Measurements from ENCODE around the gene PRPF19.

PRPF19 gene

GRCh38 chr11:60872124-60872960 lies 34.0 kb downstream of the PRPF19 start:
- TF ChIP-seq, protein P1, sequence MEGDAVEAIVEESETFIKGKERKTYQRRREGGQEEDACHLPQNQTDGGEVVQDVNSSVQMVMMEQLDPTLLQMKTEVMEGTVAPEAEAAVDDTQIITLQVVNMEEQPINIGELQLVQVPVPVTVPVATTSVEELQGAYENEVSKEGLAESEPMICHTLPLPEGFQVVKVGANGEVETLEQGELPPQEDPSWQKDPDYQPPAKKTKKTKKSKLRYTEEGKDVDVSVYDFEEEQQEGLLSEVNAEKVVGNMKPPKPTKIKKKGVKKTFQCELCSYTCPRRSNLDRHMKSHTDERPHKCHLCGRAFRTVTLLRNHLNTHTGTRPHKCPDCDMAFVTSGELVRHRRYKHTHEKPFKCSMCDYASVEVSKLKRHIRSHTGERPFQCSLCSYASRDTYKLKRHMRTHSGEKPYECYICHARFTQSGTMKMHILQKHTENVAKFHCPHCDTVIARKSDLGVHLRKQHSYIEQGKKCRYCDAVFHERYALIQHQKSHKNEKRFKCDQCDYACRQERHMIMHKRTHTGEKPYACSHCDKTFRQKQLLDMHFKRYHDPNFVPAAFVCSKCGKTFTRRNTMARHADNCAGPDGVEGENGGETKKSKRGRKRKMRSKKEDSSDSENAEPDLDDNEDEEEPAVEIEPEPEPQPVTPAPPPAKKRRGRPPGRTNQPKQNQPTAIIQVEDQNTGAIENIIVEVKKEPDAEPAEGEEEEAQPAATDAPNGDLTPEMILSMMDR (IDR thresholded peaks at IDR 0.05; ENCODE audit: extremely low read depth, missing control alignments), result no peak
- no peak for DNase-seq (ENCODE audit: low spot score)

DNA sequence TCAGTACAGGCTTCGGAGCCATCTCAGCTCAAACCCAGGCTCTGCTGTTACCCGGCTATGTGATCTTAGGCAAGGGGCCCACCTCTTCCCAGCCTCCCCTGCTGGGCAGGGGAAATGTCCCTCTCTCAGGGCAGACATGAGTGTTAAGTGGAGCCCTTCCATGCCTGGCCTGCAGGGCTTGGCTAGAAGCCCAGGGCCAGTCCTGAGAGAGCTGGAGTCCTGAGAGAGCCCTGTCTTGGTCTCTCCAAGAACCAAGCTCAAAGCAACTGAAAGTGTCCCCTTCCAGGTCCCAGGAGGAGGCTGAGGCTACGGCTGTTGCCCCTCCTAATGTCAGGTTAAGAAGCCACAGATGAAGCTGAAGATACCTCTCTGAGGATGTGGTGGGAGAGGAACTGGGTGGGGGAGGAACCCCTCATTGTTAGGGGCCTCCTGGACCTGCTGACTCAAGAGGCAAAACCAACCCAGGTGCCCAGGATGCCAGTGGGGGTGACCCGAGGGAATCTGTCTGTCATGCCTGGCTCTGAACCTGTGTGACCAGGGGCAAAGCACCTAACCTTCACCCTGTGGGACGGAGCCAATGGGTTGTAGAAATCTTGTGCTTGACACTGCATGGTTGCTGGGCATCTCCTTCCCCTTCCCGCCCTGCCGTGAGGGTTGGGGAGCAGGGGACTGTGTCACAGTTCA lies 34.9 kb downstream of the PRPF19 start:
- TF ChIP-seq, protein P1 (IDR thresholded peaks at IDR 0.05; ENCODE audit: extremely low read depth, missing control alignments), result no peak
- no peak for DNase-seq (ENCODE audit: low spot score)

DNA sequence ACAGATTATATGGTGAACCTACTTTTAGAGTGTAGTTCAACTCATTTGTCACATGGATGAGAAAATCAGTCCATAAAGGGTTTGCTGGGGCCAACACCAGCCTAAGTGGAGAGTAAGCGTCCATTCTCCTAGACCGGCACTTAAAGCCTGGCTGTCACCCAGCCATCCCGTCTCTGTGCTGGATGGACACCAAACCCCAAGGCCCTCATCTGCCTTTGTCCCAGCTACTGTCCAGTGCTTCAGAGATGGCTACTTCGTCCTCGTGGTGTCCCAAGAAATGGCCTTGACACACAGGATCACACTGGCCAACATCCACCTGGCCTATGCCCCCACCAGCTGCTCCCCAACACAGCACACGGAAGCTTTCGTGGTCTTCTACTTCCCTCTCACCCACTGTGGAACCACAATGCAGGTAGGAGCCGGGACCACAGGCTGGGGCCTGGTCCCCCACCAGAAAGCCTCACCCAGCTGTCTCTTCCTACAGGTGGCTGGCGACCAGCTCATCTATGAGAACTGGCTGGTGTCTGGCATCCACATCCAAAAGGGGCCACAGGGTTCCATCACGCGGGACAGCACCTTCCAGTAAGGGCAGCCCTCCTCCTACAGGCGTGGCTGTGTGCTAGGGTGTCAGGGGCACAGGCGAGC lies 35.5 kb downstream of the PRPF19 start:
- DNase-seq (ENCODE audit: low spot score), result no peak
- TF ChIP-seq, protein P1 (IDR thresholded peaks at IDR 0.05; ENCODE audit: extremely low read depth, missing control alignments), result no peak

DNA sequence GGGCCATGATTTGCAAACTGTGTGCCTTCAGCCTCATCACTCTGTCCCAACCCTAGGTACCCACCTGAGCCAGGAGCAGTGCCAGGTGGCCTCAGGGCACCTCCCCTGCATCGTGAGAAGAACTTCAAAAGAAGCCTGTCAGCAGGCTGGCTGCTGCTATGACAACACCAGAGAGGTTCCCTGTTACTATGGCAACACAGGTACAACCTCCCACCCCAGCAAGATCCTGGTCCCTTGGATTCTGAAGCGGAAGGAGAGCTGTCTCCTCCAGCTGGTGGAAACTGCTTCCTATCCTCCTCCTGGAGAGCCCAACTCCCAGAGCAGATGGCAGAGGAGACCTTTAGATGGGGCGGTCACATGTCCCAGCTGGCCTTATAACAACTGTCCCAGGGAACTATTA lies 36.1 kb downstream of the PRPF19 start:
- TF ChIP-seq, protein P1 (IDR thresholded peaks at IDR 0.05; ENCODE audit: extremely low read depth, missing control alignments), result no peak
- no peak for DNase-seq (ENCODE audit: low spot score)

GRCh38 chr11:60869451-60869825 lies 36.9 kb downstream of the PRPF19 start:
- no peak for DNase-seq (ENCODE audit: low spot score)

DNA sequence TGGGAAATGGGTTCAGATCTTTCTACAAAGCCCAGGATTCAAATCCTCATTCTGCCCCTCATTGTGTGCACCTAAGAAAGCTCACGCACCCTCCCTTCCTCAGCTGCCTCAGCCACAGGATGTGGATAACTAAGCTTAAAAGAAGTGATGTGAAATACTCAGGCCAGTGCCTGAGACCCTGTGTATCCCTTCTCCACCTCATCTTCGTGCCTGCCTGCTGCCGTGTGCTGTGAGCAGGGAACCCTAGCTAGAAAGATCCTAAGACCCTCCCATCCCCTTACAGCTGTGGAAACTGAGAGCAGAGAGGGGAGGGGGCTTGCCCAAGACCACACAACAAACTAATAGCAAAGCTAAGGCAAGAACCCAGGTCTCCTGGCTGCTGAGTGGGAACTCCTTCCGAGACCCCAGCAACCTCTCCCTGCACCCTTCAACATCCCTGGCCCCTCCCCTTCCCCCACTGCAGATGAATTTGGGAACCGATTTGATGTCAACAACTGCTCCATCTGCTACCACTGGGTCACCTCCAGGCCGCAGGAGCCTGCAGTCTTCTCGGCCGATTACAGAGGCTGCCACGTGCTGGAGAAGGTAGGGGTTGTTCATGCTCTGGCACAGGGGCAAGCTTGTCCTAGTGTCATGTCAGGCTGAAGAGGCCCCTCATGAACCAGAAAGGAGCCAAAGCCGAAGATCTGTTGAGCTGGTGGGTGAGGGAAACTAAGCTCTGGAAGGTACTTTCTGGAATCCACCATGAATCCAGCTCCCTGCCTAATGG lies 37.5 kb downstream of the PRPF19 start:
- TF ChIP-seq, protein P1 (IDR thresholded peaks at IDR 0.05; ENCODE audit: extremely low read depth, missing control alignments), result no peak

More at GRCh38 chr11:60869451-60869825, 36.9 kb downstream of the PRPF19 start:
- TF ChIP-seq, protein P1 (IDR thresholded peaks at IDR 0.05; ENCODE audit: extremely low read depth, missing control alignments), result no peak

More for the DNA sequence above, 37.5 kb downstream of the PRPF19 start:
- no peak for DNase-seq (ENCODE audit: low spot score)
